Measurements from ENCODE around the gene ALS2CL. TPM values are rescaled to one million over a fixed set of nuclear protein-coding genes. Genes with fewer than 3 reads are reported as not detected.
A peak's percentile ranks its signal among the peaks of the same experiment; 100 is the strongest.

Gene ALS2CL
- total RNA-seq, 5 donors from 2014 or later (not counting 1 experiment from before 2014, with no cell fraction given), result 25.0 to 47.4 (median 30.6) TPM

DNA sequence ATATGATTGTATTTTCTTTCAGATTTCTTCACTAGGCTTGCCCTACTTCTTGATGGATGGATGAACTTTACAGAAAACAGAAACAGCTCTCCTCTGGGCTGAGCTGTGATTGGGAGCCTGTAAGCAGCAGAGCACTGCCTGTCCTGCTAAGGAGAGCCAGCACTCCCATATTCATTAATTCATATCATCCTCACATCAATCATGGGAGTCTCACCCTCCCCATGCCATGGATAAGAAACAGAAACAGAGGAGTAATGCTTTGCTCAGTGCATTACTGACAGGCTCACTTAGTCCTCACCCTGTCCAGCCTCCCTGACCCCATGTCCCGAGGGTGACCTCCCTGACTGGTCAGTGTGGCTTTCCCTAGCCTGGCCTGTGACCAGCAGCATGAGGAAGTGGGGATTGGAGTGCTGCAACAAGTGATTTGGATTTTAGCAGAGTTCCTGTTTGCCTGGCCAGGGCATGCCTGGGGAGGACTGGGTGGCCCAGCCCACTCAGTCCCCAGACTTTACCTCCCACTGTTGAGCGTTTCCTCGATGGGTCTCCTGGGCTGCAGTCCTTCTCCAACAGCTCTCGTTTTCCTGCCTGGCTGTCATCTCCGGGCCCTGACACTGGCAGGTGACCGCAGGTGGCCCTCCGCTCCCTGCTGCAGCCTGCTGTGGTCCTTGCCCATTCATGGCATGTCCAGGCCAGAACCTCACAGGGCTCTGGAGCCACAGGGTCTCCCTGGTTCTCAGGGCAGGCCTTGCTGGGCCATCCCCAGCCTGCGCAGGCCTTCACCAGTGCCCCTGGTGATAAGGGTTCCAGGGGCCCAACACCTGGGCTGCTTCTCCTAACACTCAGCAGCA lies 6.4 kb upstream of the ALS2CL start:
- 90% methylated on average over 7 of the region's 8 CpGs for WGBS (ENCODE audit: insufficient coverage)
- ATAC-seq (replicated peaks in 1 of 4), result no peak
- no peak overlapping the region for H3K27ac ChIP-seq (ENCODE audit: low read length)
- DNase-seq, result no peak
- Mint-ChIP-seq H3K27ac (peak overlapping the region; percentile 76 to 81), H3K4me1 (peaks cover 38 to 55% (median 45%) of the 10 kb centered on the region in 3 donors), H3K4me3 (peak overlapping the region in 2 of 3 donors; percentile 15 to 46), H3K9me3 (no peaks in the 10 kb centered on the region), H3K36me3 (no peaks in the 10 kb centered on the region), H3K27me3 (peaks cover 0 to 9% of the 10 kb centered on the region in 2 donors)
- POLR2A ChIA-PET, result no interaction called here
- peaks cover 21 to 57% of the 10 kb centered on the region in 2 experiments for H3K4me1 ChIP-seq (ENCODE audit: control insufficient read depth in 1 of 2, extremely low read depth in 1 of 2, insufficient read depth in 2 of 2, low read length in 2 of 2)
- no peak overlapping the region for H3K4me3 ChIP-seq (ENCODE audit: control insufficient read depth in 1 of 2, extremely low read depth in 1 of 2, low read length in 1 of 2)
- CTCF ChIA-PET, result no interaction called here
- H3K36me3 ChIP-seq (ENCODE audit: control insufficient read depth in 2 of 2, extremely low read depth in 1 of 2, insufficient read depth in 1 of 2, low read length in 1 of 2), result no peaks in the 10 kb centered on the region
- no peaks in the 10 kb centered on the region for H3K9me3 ChIP-seq
- peaks cover 0 to 36% of the 10 kb centered on the region in 2 experiments for H3K27me3 ChIP-seq (replicated peaks in 1 of 2; ENCODE audit: control insufficient read depth in 2 of 2, extremely low read depth in 1 of 2, insufficient read depth in 2 of 2, low read length in 1 of 2)

DNA sequence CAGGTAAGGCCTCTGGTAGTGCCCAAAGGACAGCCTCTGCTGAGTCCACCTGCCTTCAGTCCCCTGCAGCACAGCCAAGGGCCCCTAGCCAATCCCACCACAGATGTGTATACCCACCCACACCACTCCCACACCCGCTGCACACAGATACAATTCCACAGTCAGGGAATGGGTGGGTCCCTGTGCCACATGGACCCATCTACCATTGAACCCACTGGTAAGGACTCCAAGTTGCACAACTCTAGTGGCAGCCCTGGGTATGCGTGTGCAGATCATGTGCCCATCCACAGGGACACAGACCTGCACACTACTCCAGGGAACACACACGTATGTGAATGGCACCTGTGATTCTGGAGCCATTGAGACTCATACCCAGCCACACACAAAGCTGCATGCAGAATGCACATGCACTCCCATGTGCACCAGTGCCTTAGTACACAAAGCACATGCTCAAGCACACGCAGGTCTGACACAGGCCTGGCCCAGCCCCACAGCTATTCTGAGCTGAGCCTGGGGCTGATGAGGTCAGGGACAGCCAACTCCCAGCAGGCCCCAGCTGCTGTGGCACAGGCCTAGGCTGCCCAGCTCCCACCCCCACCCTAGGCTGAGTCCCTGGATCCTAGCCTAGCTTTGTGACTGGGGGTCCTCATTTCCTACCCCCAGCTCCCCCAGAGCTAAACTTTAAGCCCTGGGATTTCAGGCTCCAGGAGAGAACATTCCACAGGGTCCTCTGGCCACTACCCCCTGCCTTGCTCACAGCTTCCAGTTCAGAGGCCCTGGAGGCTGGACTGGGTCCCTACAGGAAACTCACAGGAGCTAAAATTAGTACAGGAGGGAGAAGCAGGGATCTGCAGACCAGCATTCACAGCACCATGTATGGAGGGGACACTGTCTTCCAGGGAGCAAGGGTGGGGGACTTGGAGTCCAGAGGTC lies 2.7 kb upstream of the ALS2CL start:
- Histone ChIP-seq H3K27me3 (replicated peaks in 1 of 2; ENCODE audit: control insufficient read depth in 2 of 2, extremely low read depth in 1 of 2, insufficient read depth in 2 of 2, low read length in 1 of 2) (peaks cover 0 to 24% of the 10 kb centered on the region in 2 experiments), H3K4me3 (ENCODE audit: control insufficient read depth in 1 of 2, extremely low read depth in 1 of 2, low read length in 1 of 2) (peak overlapping the region in 1 of 2 donors; percentile 30), H3K9me3 (no peaks in the 10 kb centered on the region), H3K4me1 (ENCODE audit: control insufficient read depth in 1 of 2, extremely low read depth in 1 of 2, insufficient read depth in 2 of 2, low read length in 2 of 2) (peaks cover 40 to 76% of the 10 kb centered on the region in 2 experiments), H3K27ac (ENCODE audit: low read length) (peak overlapping the region; percentile 58), H3K36me3 (ENCODE audit: control insufficient read depth in 2 of 2, extremely low read depth in 1 of 2, insufficient read depth in 1 of 2, low read length in 1 of 2) (no peaks in the 10 kb centered on the region)
- H3K27me3 Mint-ChIP-seq, result peaks cover 0 to 1% of the 10 kb centered on the region in 2 donors
- H3K36me3 Mint-ChIP-seq, result no peaks in the 10 kb centered on the region
- H3K27ac Mint-ChIP-seq, result peak overlapping the region; percentile 92 to 95
- WGBS (ENCODE audit: insufficient coverage), result 91% methylated on average over 3 of the region's 4 CpGs
- DNase-seq (peak in 1 of 35 experiments; percentile 27), ATAC-seq (replicated peaks in 1 of 4) (no peak)
- ChIA-PET POLR2A (interaction anchor here in 1 of 2 donors (0.5 kb wide), 1 partner anchor 336 kb away, joined by 3 read pairs; no protein-coding TSS in a partner anchor), CTCF (interaction anchor here in 1 of 2 donors (0.5 to 1.5 kb wide), 3 partner anchors 9 to 630 kb away, joined by 3 to 5 read pairs (median 3); no protein-coding TSS in a partner anchor)
- no peaks in the 10 kb centered on the region for H3K9me3 Mint-ChIP-seq
- peak overlapping the region in 2 of 3 donors; percentile 47 to 88 for H3K4me3 Mint-ChIP-seq
- peaks cover 56 to 71% (median 59%) of the 10 kb centered on the region in 3 donors for H3K4me1 Mint-ChIP-seq

DNA sequence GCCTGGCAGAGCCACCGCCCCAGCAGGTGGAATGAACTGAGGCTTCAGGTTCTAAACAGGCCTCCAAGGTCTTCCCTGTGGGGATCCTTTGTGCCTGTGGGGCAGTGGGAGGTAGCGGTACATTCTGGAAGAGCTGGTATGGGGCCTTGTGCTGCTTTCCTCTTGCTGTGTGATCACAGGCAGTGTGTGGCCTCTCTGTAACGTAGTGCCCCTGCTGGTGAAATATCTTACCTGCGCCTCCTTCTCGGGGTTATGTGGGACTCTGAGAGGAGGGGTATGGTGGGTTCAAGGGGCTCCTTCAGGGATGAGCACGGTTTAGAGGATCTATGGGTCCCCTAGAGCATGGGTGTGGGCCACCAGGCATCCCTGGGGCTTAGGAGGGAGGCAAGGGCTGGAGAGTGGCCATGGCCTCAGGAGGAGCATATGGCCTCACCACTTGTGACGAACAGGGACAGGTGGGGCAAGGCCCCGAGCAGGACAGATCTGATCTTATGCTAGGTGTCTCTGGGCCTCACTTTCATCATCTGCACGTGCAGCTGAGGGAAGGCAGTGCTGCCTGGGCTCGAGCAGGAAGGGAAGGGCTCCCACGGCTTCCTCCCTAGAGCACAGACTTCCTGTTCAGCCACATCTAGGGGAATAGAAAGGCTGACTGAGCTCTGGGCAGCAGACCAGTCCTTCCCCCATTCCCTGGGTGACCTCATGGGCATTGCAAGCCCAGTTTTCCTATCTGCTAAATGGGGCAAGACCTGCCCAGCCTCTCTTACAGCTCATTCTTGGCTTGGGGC lies 1.9 kb upstream of the ALS2CL start:
- H3K36me3 ChIP-seq (ENCODE audit: control insufficient read depth in 2 of 2, extremely low read depth in 1 of 2, insufficient read depth in 1 of 2, low read length in 1 of 2), result no peaks in the 10 kb centered on the region
- peaks cover 48 to 79% of the 10 kb centered on the region in 2 experiments for H3K4me1 ChIP-seq (ENCODE audit: control insufficient read depth in 1 of 2, extremely low read depth in 1 of 2, insufficient read depth in 2 of 2, low read length in 2 of 2)
- Mint-ChIP-seq H3K4me1 (peaks cover 65 to 77% (median 68%) of the 10 kb centered on the region in 3 donors), H3K36me3 (no peaks in the 10 kb centered on the region), H3K9me3 (no peaks in the 10 kb centered on the region), H3K27me3 (no peaks in the 10 kb centered on the region), H3K4me3 (peak overlapping the region; percentile 34 to 88 (median 47)), H3K27ac (peak overlapping the region; percentile 92 to 95)
- peak overlapping the region in 1 of 2 donors; percentile 30 for H3K4me3 ChIP-seq (ENCODE audit: control insufficient read depth in 1 of 2, extremely low read depth in 1 of 2, low read length in 1 of 2)
- H3K9me3 ChIP-seq, result no peaks in the 10 kb centered on the region
- H3K27me3 ChIP-seq (replicated peaks in 1 of 2; ENCODE audit: control insufficient read depth in 2 of 2, extremely low read depth in 1 of 2, insufficient read depth in 2 of 2, low read length in 1 of 2), result peaks cover 0 to 17% of the 10 kb centered on the region in 2 experiments
- ATAC-seq (replicated peaks in 1 of 4), result peak; percentile 9 to 36 (median 32)
- 40% methylated on average over 7 of the region's 11 CpGs for WGBS (ENCODE audit: insufficient coverage)
- peak in 26 of 35 experiments; percentile 12 to 64 (median 38) for DNase-seq
- CTCF ChIA-PET, result interaction anchor here (0.5 to 1.5 kb wide), 4 partner anchors 10 to 631 kb away, joined by 3 to 5 read pairs (median 3); no protein-coding TSS in a partner anchor
- POLR2A ChIA-PET, result interaction anchor here in 1 of 2 donors (0.5 kb wide), 1 partner anchor 337 kb away, joined by 3 read pairs; no protein-coding TSS in a partner anchor
- peak overlapping the region; percentile 58 for H3K27ac ChIP-seq (ENCODE audit: low read length)

DNA sequence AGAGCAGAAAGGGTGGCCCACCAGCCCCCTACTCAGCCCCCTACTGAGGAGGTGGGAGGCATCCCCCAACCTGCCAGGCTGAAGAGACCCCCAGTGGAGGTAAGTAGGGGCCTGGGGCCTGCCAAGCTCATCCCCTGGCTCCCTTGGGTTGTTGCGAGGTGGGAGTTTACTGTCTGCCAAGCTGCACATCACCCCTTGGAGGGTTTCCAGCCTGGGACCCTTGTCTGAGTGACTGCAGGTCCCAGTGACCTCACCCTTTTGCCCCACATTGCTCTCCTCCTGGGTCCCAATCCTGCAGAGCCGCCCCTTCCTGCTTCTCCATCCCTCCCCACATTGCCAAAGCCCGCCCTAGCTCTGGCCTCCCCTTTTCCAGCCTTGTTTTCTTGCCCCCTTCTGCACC lies 1.0 kb upstream of the ALS2CL start:
- Histone ChIP-seq H3K36me3 (ENCODE audit: control insufficient read depth in 2 of 2, extremely low read depth in 1 of 2, insufficient read depth in 1 of 2, low read length in 1 of 2) (no peaks in the 10 kb centered on the region), H3K4me1 (ENCODE audit: control insufficient read depth in 1 of 2, extremely low read depth in 1 of 2, insufficient read depth in 2 of 2, low read length in 2 of 2) (peaks cover 53 to 79% of the 10 kb centered on the region in 2 experiments), H3K4me3 (ENCODE audit: control insufficient read depth in 1 of 2, extremely low read depth in 1 of 2, low read length in 1 of 2) (peak overlapping the region in 1 of 2 donors; percentile 25), H3K9me3 (no peaks in the 10 kb centered on the region), H3K27me3 (replicated peaks in 1 of 2; ENCODE audit: control insufficient read depth in 2 of 2, extremely low read depth in 1 of 2, insufficient read depth in 2 of 2, low read length in 1 of 2) (peaks cover 0 to 11% of the 10 kb centered on the region in 2 experiments), H3K27ac (ENCODE audit: low read length) (peak overlapping the region; percentile 58)
- peaks cover 67 to 77% (median 74%) of the 10 kb centered on the region in 3 donors for H3K4me1 Mint-ChIP-seq
- ATAC-seq (replicated peaks in 1 of 4) (no peak), DNase-seq (no peak)
- H3K27ac Mint-ChIP-seq, result peak overlapping the region; percentile 92 to 95
- H3K36me3 Mint-ChIP-seq, result no peaks in the 10 kb centered on the region
- WGBS (ENCODE audit: insufficient coverage), result 83% methylated on average over 1 of the region's 3 CpGs
- CTCF ChIA-PET, result no interaction called here
- H3K9me3 Mint-ChIP-seq, result no peaks in the 10 kb centered on the region
- H3K4me3 Mint-ChIP-seq, result peak overlapping the region; percentile 13 to 88 (median 17)
- no peaks in the 10 kb centered on the region for H3K27me3 Mint-ChIP-seq
- POLR2A ChIA-PET, result no interaction called here

DNA sequence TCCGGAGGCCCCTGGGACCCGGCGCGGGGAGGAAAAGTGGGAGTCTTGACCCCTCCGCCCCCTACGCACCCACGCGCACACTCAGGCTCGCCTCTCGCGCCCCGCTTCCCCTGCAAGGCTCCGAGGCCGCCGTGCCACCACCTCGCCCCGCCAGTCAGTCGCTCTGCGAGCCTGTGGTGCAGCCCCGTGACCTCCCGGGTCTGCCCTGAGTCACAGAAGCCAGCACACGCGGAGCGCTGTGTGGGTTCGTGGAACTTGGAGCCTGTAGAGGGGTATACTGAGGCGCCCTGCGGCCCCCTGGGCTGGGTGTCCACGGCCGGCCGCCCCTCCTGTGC lies 380 bp upstream of the ALS2CL start:
- ATAC-seq (replicated peaks in 1 of 4) (peak; percentile 48 to 67 (median 62)), DNase-seq (peak in 23 of 35 experiments; percentile 21 to 64 (median 36))
- Histone ChIP-seq H3K36me3 (ENCODE audit: control insufficient read depth in 2 of 2, extremely low read depth in 1 of 2, insufficient read depth in 1 of 2, low read length in 1 of 2) (no peaks in the 10 kb centered on the region), H3K4me3 (ENCODE audit: control insufficient read depth in 1 of 2, extremely low read depth in 1 of 2, low read length in 1 of 2) (peak overlapping the region; percentile 25 to 74), H3K9me3 (no peaks in the 10 kb centered on the region), H3K27ac (ENCODE audit: low read length) (peak overlapping the region; percentile 58), H3K27me3 (replicated peaks in 1 of 2; ENCODE audit: control insufficient read depth in 2 of 2, extremely low read depth in 1 of 2, insufficient read depth in 2 of 2, low read length in 1 of 2) (peaks cover 0 to 11% of the 10 kb centered on the region in 2 experiments), H3K4me1 (ENCODE audit: control insufficient read depth in 1 of 2, extremely low read depth in 1 of 2, insufficient read depth in 2 of 2, low read length in 2 of 2) (peaks cover 53 to 79% of the 10 kb centered on the region in 2 experiments)
- CTCF ChIA-PET, result interaction anchor here (0.7 to 1.3 kb wide), 3 partner anchors 9 to 210 kb away, joined by 4 to 6 read pairs (median 5); no protein-coding TSS in a partner anchor
- Mint-ChIP-seq H3K27me3 (no peaks in the 10 kb centered on the region), H3K9me3 (no peaks in the 10 kb centered on the region), H3K4me3 (peak overlapping the region; percentile 25 to 88 (median 57)), H3K27ac (peak overlapping the region; percentile 39 to 95), H3K36me3 (no peaks in the 10 kb centered on the region), H3K4me1 (peaks cover 66 to 76% (median 69%) of the 10 kb centered on the region in 3 donors)
- POLR2A ChIA-PET, result interaction anchor here in 1 of 2 donors (0.6 kb wide), 1 partner anchor 588 kb away, joined by 4 read pairs; no protein-coding TSS in a partner anchor
- WGBS (ENCODE audit: insufficient coverage), result 3% methylated on average over 20 of the region's 30 CpGs
